OCI-M1 (cell line): Measurements from ENCODE around the gene CACNA1H.

ENCODE experiments used
- DNase-seq: peaks from one replicate; lab custom pipeline; 2025; lab: John Stamatoyannopoulos, UW

CACNA1H gene

DNA sequence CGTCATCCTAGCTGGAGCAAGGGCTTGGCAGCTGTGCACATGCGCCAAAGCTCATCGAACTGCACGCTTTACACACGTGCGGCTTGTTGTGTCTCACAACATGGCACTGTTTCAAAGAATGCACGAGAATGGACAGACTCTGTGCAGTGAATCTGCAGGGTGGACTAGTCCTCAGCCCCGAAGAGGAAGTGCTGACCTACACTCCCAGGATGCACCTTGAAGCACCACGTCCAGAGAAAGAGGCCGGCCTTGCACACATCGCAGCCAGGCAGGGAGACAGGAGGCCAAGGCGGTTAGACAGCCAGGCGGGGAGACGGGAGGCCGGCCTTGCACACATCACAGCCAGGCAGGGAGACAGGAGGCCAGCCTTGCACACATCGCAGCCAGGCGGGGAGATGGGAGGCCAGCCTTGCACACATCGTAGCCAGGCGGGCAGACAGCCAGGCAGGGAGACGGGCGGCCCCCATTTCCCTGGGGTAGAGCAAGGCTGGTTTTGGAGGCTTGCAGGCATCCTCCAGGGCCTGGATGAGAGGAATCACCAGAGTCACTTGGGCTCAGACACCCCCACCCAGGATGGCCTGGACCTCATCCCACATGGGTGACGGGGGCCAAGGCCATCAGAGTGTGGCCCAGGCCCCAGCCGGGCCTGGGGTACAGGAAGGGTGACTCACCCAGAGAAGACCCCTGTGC is 9.0 kb upstream of the CACNA1H start:
- DNase-seq, result no peak

DNA sequence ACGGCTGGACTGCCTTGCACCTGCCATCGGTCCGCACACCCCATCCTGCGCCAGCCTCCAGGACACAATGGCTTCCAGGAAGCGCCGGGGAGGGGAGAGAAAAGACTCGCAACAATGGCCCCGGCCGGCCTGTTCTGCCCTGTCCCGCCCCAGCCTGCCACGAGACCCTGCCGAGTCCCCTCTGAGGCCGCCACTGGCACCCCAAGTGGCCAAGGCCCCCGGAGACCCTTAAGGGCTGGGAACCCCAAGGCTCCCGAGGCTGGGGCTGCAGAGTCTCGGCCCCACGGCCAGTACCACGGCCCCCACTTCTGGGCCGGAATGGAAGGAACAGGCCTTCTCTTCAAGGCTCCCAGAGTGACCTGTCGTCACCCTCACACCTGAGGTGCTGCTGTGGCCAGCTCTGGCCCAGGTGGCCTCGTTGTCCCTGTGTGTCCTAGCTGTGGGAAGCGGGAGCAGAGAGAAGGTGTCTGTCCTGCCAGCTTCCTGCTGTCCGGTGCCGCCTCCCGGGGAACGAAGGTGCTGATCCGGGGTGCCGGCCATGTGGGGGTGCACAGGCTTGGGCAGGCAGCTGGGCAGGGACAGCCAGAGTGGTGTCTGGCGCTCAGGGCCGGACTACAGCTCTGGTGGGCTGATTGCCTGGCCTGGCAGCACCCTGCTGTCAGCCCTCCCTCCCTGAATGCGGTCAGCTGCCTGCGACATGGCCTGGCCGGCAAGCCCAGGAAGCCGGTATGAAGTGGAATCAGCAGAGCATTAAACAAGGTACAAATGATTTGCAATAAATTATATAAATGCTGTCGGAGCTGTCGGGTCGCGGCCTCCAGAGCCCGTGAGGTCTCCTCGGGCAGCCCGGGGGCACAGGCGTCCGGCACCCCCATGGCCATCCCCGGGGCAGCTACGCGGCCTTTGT is 8.2 kb upstream of the CACNA1H start:
- no peak for DNase-seq

- no peak for DNase-seq
These were observed 7.4 kb upstream of the CACNA1H start for GRCh38 chr16:1145383-1146100.

DNA sequence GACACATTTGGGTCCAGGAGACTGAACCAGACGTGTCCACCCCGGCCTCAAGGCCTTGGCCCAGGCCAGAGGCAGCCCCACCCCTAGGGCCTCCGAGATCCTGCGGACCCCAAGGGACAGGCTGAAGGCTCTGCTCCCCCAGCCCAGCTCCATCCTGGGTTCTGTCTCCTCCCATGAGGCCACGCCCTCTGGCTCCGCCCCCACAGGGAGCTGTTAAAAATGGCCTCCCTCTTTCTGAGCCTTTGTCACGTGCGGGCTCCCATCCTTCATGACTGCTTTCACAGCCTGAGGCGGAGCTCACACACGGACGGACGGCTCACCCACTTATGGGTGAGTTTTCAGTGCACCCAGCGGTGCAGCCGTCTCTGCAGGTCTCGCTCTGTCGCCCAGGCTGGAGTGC is 6.5 kb upstream of the CACNA1H start:
- no peak for DNase-seq

- no peak for DNase-seq
These were observed 5.9 kb upstream of the CACNA1H start for GRCh38 chr16:1147027-1147426.

- DNase-seq, result no peak
These were observed 3.7 kb upstream of the CACNA1H start for GRCh38 chr16:1149101-1149636.

- peak; percentile 3 for DNase-seq
These were observed 2.4 kb upstream of the CACNA1H start for GRCh38 chr16:1150511-1150982.

DNA sequence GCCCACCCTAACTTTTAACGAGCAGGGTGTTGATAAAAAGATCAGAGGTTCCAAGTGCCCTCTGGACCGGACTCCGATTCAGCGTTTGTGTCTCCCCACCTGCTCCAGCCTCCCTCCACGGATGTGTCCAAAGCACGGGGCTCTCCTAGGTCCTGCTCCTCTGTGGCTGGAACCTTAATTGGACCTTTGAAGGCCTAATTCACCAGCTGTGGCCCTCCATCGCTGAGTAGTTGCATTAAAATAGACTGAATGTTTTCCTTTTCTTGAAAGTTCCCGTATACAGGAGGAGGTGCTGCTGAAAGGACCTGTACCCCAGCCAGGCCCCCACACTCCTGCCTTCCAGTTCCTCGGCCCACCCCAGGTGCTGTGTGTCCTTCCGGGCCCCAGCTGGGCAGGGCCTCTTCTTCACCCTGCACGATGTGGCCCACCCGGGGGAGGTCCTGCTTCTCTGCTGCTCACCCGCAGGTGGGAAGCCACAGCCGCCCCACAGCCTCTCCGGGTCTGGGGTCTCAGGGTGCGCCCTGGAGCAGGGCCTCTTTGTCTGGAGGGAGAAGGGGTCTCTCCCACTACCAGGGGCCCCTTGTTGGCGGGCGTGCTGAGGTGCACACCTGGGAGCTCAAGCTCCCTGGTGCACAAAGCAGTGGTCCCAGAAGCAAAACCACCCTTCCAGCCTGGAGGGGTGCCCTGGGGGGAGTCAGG is 1.3 kb upstream of the CACNA1H start:
- no peak for DNase-seq

GRCh38 chr16:1152123-1152638 is 725 bp upstream of the CACNA1H start:
- no peak for DNase-seq

GRCh38 chr16:1153480-1154160 is 714 bp downstream of the CACNA1H start:
- no peak for DNase-seq

DNA sequence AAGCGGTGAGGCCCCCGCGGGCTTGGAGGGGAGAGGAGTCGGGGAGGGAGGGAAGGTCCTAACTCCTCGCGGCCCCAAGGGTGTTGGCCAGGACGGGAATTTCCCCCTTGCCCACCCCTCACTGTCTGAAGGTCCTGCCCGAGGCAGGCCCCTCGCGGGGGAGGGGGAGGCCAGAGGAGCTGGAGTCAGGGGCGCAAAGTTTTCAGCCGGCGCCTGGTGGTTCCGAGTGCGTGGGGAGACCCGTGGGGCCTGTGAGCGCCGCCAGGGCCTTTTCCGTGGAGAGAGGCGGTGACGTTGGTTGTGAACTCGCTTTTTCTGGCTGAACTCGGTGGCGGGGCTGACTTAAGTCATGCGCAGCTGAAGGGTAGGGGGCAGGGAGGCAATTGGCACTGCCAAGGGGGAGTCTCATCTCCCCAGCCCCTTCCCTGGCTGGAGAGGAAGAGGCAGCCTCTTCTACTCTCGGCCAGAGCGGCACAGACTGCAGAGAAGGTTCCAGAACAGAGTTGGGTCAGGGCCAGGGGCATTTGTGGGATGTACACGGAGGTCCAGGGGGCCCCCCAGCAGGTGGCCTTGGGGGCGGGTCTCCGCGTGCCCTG is 1.5 kb downstream of the CACNA1H start:
- DNase-seq, result no peak

DNA sequence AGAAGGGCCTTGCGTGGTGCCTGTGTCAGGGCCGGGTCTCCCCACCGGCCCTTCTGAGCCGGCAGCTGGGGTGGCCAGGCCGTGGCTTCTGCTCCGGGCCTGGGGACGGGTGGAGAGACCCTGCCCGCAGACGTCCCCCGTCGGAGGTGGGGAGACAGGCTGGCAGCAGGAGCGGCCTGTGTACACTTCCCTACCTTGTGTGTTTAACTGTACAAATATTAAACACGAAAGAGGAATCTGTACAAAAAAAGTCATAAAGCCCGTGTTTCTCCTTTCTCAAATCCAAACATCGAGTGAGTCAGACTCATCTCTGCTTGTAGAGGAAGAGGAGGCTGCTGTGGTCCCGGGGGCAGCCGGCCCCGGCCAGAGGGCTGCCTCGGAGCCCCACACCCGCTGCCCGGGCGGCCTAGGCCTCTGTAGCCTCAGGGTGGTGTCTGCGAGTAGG is 2.0 kb downstream of the CACNA1H start:
- DNase-seq, result no peak

- DNase-seq, result no peak
These were observed 2.6 kb downstream of the CACNA1H start for GRCh38 chr16:1155353-1156054.

GRCh38 chr16:1156055-1156982 is 3.4 kb downstream of the CACNA1H start:
- no peak for DNase-seq

DNA sequence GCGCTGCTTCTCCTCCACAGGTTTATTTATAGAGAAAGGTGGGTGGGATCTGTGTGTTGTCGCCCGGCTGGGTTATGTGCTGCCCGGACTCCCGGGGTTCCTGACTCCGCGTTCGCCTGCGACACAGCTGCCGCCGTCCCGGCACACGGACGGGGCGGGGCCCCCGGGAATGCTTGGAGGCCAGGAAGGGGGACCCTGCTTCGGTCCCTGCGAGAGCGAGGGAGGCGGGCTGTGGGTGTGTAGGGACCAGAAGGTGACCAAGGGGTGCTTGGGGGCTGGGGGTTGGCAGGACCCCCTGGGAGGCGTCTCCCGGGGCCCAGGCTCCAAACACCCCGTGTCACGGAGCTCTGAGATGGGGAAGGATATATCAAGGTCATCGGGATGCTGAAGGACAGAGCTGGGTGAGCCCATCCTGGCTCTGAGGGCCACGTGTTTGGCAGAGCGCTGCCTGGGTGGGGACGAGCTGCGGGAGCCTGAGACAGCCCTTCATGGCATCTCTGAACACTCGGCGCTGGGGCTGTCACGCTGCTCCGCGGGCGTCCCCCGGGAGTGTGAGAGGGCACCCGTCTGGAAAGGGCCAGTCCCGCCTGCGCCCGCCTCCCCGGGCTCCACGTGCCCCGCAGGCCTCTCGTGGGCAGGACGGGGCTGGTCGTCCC is 4.2 kb downstream of the CACNA1H start:
- no peak for DNase-seq

GRCh38 chr16:1157639-1158455 is 4.9 kb downstream of the CACNA1H start:
- DNase-seq, result no peak
